Measurements from ENCODE around the gene KCTD15. TPM values are rescaled to one million over a fixed set of nuclear protein-coding genes. Genes with fewer than 3 reads are reported as not detected.

The KCTD15 gene
- total RNA-seq, 3 donors from 2014 or later (not counting 1 experiment from before 2014, with no cell fraction given), result 0.59 to 4.7 (median 1.4) TPM

DNA sequence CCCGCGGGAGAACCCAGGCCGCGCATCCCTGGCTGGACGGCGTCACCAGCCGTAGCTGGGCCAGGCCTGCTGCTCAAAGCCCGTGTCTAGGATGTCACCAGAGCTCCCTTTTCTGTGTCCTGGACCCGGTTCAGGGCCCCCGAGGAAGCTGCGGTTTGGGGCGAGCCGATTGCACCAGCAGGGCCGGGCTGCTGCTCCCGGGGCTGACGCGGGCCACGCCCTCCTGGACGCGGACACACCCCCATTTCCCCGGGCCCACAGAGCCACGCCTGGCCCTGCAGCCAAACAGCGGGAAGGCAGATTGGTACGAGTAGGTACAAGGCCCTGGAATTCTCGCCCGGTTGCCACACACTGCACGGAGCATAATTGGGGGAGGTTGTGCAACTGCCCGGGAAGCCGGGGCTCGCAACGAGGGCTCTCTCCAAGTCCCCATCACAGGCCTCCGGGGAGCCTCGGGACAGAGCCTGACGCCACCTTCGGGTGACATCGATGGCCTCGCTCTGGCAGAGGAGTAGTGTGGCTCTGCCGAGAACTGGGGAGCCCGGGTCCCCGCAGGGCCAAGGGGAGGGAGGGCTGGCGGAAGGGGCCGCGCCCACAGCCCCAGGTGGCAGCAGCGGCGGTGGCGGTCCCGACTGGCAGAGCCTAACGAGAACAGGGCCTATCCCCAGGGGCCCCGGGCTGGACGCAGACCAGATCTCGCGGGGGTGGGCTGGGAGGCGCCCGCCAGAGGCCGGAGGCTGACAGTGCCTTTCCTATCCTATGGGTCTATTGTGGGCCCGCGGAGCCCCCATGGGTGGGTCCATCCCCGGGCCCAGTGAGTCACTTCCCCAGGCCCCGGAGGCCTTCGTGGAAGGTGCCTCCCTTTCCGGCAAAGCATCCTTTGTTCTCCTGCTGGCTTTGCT, 23.5 kb downstream of the KCTD15 start:
- no peaks in the 10 kb centered on the region for H3K36me3 Mint-ChIP-seq
- WGBS (ENCODE audit: insufficient coverage), result 2% methylated on average over 61 of the region's 61 CpGs
- DNase-seq, result peak; percentile 36 to 64
- no peaks in the 10 kb centered on the region for H3K9me3 Mint-ChIP-seq
- H3K27me3 Mint-ChIP-seq (ENCODE audit: low read depth in 2 of 2), result peaks cover 0 to 4% of the 10 kb centered on the region in 2 donors
- H3K4me3 ChIP-seq (ENCODE audit: low read length), result peak overlapping the region; percentile 32
- TF ChIP-seq CTCF (IDR thresholded peaks at IDR 0.05), result no peak
- H3K27ac Mint-ChIP-seq, result no peak overlapping the region
- H3K4me1 Mint-ChIP-seq, result peaks cover 0 to 16% of the 10 kb centered on the region in 2 donors
- H3K9me3 ChIP-seq (ENCODE audit: control insufficient read depth, insufficient read depth, low read length), result no peaks in the 10 kb centered on the region
- H3K4me1 ChIP-seq (ENCODE audit: control insufficient read depth, insufficient read depth, low read length), result peaks cover 30% of the 10 kb centered on the region
- H3K27ac ChIP-seq (ENCODE audit: low read length), result peak overlapping the region; percentile 18
- H3K4me3 Mint-ChIP-seq, result peak overlapping the region; percentile 72
- peak; percentile 55 to 71 (median 69) for ATAC-seq
- no peaks in the 10 kb centered on the region for H3K36me3 ChIP-seq (ENCODE audit: control insufficient read depth, insufficient read depth, low read length)
- intact Hi-C loops (cut with micrococcal nuclease), result no loop called here
- H3K27me3 ChIP-seq (ENCODE audit: control insufficient read depth, insufficient read depth, low read length), result peaks cover 6% of the 10 kb centered on the region

DNA sequence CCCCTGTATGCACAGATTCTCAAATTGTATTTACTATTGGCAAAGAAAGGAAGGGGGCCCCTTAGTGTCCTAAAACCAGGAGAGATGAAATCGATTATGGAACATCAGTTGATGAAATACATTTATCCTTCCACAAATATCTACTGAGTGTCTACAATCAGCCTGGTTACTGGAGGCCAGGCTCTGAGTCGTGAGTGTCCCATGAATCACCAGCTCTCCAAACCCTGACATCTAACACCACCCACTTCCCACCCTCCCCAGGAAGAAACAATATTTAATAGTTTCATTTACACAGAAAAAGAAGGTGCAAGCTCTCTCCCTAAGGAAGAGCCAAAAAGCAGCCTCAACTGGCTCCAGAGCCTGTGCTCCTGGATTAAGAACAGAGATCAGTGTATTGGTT, 25.2 kb downstream of the KCTD15 start:
- no peaks in the 10 kb centered on the region for H3K9me3 ChIP-seq (ENCODE audit: control insufficient read depth, insufficient read depth, low read length)
- no peak overlapping the region for H3K4me3 ChIP-seq (ENCODE audit: low read length)
- H3K27ac Mint-ChIP-seq, result no peak overlapping the region
- no peak for TF ChIP-seq CTCF (IDR thresholded peaks at IDR 0.05)
- peaks cover 29% of the 10 kb centered on the region for H3K4me1 ChIP-seq (ENCODE audit: control insufficient read depth, insufficient read depth, low read length)
- intact Hi-C loops (cut with micrococcal nuclease), result no loop called here
- H3K4me1 Mint-ChIP-seq, result peaks cover 0 to 16% of the 10 kb centered on the region in 2 donors
- H3K27ac ChIP-seq (ENCODE audit: low read length), result no peak overlapping the region
- H3K4me3 Mint-ChIP-seq, result peak overlapping the region; percentile 21
- peaks cover 0 to 7% of the 10 kb centered on the region in 2 donors for H3K27me3 Mint-ChIP-seq (ENCODE audit: low read depth in 2 of 2)
- H3K36me3 ChIP-seq (ENCODE audit: control insufficient read depth, insufficient read depth, low read length), result no peaks in the 10 kb centered on the region
- H3K27me3 ChIP-seq (ENCODE audit: control insufficient read depth, insufficient read depth, low read length), result peaks cover 6% of the 10 kb centered on the region
- 46% methylated on average over 2 of the region's 2 CpGs for WGBS (ENCODE audit: insufficient coverage)
- DNase-seq (no peak), ATAC-seq (no peak)
- H3K36me3 Mint-ChIP-seq, result no peaks in the 10 kb centered on the region
- H3K9me3 Mint-ChIP-seq, result no peaks in the 10 kb centered on the region

- Mint-ChIP-seq H3K4me1 (peaks cover 0 to 16% of the 10 kb centered on the region in 2 donors), H3K27ac (no peak overlapping the region), H3K27me3 (ENCODE audit: low read depth in 2 of 2) (peaks cover 0 to 10% of the 10 kb centered on the region in 2 donors), H3K36me3 (no peaks in the 10 kb centered on the region), H3K4me3 (no peak overlapping the region), H3K9me3 (no peaks in the 10 kb centered on the region)
- peaks cover 25% of the 10 kb centered on the region for H3K4me1 ChIP-seq (ENCODE audit: control insufficient read depth, insufficient read depth, low read length)
- intact Hi-C loops (cut with micrococcal nuclease), result no loop called here
- DNase-seq, result no peak
- H3K36me3 ChIP-seq (ENCODE audit: control insufficient read depth, insufficient read depth, low read length), result no peaks in the 10 kb centered on the region
- H3K4me3 ChIP-seq (ENCODE audit: low read length), result no peak overlapping the region
- no peak for TF ChIP-seq CTCF (IDR thresholded peaks at IDR 0.05)
- H3K9me3 ChIP-seq (ENCODE audit: control insufficient read depth, insufficient read depth, low read length), result no peaks in the 10 kb centered on the region
- no peak for ATAC-seq
- H3K27ac ChIP-seq (ENCODE audit: low read length), result no peak overlapping the region
- H3K27me3 ChIP-seq (ENCODE audit: control insufficient read depth, insufficient read depth, low read length), result peaks cover 6% of the 10 kb centered on the region
Measured at GRCh38 chr19:33823341-33823740, 26.7 kb downstream of the KCTD15 start.
